ENCODE results near the gene KRTAP12-3. TPM values are rescaled to one million over a fixed set of nuclear protein-coding genes. Genes with fewer than 3 reads are reported as not detected.

The KRTAP12-3 gene
- total RNA-seq, 3 donors from 2014 or later: not detected

DNA sequence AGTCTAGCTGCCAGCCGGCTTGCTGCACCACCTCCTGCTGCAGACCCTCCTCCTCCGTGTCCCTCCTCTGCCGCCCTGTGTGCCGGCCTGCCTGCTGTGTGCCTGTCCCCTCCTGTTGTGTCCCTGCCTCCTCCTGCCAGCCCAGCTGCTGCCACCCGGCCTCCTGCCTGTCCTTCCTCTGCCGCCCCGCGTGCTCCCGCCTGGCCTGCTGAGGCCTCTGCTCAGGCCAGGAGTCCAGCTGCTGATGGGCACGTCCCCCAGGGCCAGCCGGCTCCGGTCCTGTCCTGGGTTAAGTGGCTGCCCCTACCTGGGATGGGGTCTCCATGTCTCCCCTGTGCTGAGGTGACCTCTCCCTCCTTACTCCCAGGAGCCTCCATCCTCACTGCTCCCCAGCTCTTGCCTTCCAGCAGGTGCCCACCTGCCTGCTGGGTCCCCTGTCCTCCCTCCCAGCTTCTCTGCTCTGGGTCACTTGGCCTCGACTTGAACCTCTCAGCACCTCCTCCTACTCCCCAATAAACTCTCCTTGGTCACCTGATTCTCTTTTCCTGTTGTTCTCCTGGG is 45.0 kb upstream of the KRTAP12-3 start:
- H3K4me3 ChIP-seq: no peak overlapping the region
- DNase-seq (peak in 1 of 3 donors; percentile 42), ATAC-seq (no peak)
- intact Hi-C loops (cut with DNase I, micrococcal nuclease): no loop called here
- H3K36me3 ChIP-seq (ENCODE audit: low read depth): no peaks in the 10 kb centered on the region
- no peaks in the 10 kb centered on the region for H3K4me1 ChIP-seq (ENCODE audit: low read depth)
- TF ChIP-seq, protein P1, sequence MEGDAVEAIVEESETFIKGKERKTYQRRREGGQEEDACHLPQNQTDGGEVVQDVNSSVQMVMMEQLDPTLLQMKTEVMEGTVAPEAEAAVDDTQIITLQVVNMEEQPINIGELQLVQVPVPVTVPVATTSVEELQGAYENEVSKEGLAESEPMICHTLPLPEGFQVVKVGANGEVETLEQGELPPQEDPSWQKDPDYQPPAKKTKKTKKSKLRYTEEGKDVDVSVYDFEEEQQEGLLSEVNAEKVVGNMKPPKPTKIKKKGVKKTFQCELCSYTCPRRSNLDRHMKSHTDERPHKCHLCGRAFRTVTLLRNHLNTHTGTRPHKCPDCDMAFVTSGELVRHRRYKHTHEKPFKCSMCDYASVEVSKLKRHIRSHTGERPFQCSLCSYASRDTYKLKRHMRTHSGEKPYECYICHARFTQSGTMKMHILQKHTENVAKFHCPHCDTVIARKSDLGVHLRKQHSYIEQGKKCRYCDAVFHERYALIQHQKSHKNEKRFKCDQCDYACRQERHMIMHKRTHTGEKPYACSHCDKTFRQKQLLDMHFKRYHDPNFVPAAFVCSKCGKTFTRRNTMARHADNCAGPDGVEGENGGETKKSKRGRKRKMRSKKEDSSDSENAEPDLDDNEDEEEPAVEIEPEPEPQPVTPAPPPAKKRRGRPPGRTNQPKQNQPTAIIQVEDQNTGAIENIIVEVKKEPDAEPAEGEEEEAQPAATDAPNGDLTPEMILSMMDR (IDR thresholded peaks at IDR 0.05): no peak
- peaks cover 13% of the 10 kb centered on the region for H3K9me3 ChIP-seq

DNA sequence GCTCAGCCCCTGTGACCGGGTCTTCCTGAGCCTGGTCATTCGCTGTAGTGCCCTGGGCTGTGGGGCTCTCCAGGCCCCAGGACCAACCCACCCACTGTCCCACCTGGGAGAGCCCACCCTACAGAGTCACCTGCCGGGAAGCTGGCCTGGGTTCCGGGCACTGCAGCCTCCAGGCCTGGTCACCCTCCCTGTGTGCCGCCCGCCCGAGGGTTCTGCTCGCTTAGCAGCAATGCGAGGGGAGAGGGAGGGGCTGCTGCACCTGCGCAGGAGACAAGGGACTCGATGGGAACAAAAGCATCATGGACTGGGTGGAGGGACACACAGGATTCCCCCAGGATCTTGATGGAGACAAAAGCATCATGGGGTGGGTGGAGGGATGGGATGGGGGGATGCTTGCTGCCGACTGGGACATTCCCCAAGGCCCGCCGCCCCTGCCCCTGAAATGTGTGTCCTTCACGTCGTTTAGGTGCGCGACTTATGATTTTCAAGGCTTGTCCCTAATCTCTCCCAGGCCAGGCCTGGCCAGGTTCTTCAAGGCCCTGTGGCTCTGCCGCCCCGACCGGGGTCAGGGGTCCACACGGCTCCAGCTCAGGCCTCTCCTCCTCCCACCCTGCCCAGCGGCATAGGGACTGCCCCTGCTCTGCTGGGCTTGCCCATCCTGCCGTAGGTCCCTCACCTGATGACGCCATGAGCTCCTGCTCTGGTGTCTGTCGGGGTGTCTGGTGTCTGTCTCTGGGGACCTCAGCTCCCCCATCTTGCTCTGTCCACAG is 44.2 kb upstream of the KRTAP12-3 start:
- no peak for ATAC-seq
- H3K4me3 ChIP-seq: no peak overlapping the region
- peaks cover under 1% of the 10 kb centered on the region for H3K4me1 ChIP-seq (ENCODE audit: low read depth)
- intact Hi-C loops (cut with DNase I, micrococcal nuclease): no loop called here
- TF ChIP-seq, protein P1 (IDR thresholded peaks at IDR 0.05): no peak
- H3K36me3 ChIP-seq (ENCODE audit: low read depth): no peaks in the 10 kb centered on the region
- peaks cover 13% of the 10 kb centered on the region for H3K9me3 ChIP-seq
- DNase-seq: peak in 1 of 3 donors; percentile 38

DNA sequence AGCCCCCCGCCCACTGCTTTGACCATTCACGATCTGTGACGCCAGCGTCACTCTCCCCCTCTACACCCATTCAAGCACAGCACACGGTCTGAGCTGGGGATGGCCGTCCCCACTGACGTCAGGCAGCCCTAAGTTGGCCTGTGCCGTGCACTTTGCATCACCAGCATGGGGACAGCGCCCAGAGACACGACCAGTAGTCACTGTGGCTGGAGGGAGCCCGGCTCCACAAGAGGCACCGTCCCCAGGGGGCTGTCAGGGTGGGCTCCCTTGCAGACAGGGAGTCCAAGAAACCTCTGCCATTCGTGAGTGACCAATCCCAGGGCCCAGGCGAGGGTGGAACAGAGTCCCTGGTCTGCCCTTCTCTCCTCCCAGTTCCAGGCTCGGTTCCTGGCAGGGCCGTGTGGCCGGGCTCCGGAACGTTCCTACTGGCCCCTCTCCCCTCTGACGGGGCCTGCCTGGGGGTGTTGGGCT is 43.5 kb upstream of the KRTAP12-3 start:
- no peak for ATAC-seq
- peaks cover 13% of the 10 kb centered on the region for H3K9me3 ChIP-seq
- no peaks in the 10 kb centered on the region for H3K36me3 ChIP-seq (ENCODE audit: low read depth)
- intact Hi-C loops (cut with DNase I, micrococcal nuclease): no loop called here
- no peak overlapping the region for H3K4me3 ChIP-seq
- peaks cover 4% of the 10 kb centered on the region for H3K4me1 ChIP-seq (ENCODE audit: low read depth)
- TF ChIP-seq, protein P1 (IDR thresholded peaks at IDR 0.05): no peak
- DNase-seq: no peak

DNA sequence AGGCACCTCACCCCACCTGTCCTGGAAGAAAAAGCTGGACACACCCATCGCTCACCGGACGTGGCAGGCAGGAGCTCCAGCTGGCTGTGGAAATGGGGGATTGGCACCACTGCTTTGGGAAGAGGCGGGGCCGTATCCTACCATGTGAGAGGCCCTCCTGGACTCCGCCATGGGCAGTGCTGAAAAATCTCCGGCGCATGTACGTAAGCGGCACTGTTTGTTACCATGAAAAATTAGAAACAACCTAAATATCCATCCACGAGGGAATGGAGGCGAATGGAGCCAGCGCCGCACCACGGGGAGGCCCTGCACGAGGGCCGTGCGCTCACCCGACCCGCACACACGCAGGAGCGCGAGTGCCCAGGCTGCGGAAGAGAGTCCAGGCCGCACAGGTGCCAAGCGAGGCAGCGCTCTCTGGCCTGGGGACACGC is 42.8 kb upstream of the KRTAP12-3 start:
- TF ChIP-seq, protein P1 (IDR thresholded peaks at IDR 0.05): no peak

DNA sequence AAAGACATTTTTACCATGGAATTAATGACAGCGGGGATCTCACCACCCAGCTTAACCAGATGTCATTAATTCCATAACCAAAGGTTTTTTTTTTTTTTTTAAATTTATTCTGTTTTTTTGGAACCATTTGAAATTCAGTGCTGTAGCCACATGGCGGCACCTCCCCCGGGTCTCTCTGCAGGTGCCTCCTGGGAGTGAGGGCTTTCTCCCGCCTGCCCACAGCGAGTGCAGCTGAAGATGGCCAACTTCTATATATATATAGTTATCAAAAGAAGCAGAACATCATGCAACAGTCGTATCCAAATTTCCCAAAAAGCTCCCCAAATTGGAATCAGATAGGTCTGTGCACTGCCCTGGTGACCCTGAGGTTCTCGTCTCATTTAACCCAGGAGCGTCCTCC is 42.3 kb upstream of the KRTAP12-3 start:
- H3K4me3 ChIP-seq: no peak overlapping the region
- DNase-seq (no peak), ATAC-seq (no peak)
- intact Hi-C loops (cut with DNase I, micrococcal nuclease): no loop called here
- H3K36me3 ChIP-seq (ENCODE audit: low read depth): no peaks in the 10 kb centered on the region
- peaks cover 10% of the 10 kb centered on the region for H3K9me3 ChIP-seq
- TF ChIP-seq, protein P1 (IDR thresholded peaks at IDR 0.05): no peak
- H3K4me1 ChIP-seq (ENCODE audit: low read depth): peaks cover 4% of the 10 kb centered on the region

More for the DNA sequence above, 42.8 kb upstream of the KRTAP12-3 start:
- peaks cover 13% of the 10 kb centered on the region for H3K9me3 ChIP-seq
- H3K36me3 ChIP-seq (ENCODE audit: low read depth): no peaks in the 10 kb centered on the region
- ATAC-seq (no peak), DNase-seq (peak in 1 of 3 donors; percentile 34)
- H3K4me1 ChIP-seq (ENCODE audit: low read depth): peaks cover 4% of the 10 kb centered on the region
- intact Hi-C loops (cut with DNase I, micrococcal nuclease): no loop called here
- H3K4me3 ChIP-seq: no peak overlapping the region

Data from mucosa of descending colon (tissue), 3 donors.